GM13977 (cell line): ENCODE results near the gene NR1I2.

Experiments
- DNase-seq: peaks from one replicate; pipeline ENCODE4 v3.0.0; 2012; ENCODE audit warnings: low spot score
- in situ Hi-C: fragments of 300-500 bp; cut with MboI; formaldehyde crosslinking; loops from one replicate; pipeline ENCODE4 v1.12.0; 2022; ENCODE audit warnings: low sequenced_read_pairs, low pct_unique_long_range_greater_than_20kb, mixed read lengths, inconsistent platforms; ENCODE audit not compliant: unreplicated experiment
- TF ChIP-seq, protein P1 (sequence below): IDR thresholded peaks from 2 replicates; pipeline ENCODE4 v1.5.1; 2012; ENCODE audit warnings: mild to moderate bottlenecking, control low read depth; ENCODE audit not compliant: insufficient read depth; ENCODE audit errors: extremely low read depth, missing control alignments

NR1I2 gene

DNA sequence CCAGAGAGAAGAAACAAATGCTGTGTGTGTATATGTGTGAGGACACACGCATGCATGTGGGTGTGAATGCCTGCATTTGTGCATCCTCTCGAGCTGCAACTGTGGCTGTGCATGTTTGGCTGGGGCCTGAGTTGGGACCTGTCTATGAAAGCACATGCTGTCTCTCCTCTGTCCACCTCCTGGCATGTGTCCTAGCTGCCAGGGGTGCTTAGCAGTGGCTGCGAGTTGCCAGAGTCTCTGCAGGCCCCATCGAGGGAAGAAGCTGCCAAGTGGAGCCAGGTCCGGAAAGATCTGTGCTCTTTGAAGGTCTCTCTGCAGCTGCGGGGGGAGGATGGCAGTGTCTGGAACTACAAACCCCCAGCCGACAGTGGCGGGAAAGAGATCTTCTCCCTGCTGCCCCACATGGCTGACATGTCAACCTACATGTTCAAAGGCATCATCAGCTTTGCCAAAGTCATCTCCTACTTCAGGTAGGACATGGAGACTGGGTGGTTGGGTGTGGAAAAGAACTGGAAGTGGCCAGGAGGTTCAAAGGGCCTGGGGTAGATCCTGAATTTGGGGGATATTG is 30.7 kb downstream of the NR1I2 start:
- no peak for DNase-seq
- TF ChIP-seq, protein P1, sequence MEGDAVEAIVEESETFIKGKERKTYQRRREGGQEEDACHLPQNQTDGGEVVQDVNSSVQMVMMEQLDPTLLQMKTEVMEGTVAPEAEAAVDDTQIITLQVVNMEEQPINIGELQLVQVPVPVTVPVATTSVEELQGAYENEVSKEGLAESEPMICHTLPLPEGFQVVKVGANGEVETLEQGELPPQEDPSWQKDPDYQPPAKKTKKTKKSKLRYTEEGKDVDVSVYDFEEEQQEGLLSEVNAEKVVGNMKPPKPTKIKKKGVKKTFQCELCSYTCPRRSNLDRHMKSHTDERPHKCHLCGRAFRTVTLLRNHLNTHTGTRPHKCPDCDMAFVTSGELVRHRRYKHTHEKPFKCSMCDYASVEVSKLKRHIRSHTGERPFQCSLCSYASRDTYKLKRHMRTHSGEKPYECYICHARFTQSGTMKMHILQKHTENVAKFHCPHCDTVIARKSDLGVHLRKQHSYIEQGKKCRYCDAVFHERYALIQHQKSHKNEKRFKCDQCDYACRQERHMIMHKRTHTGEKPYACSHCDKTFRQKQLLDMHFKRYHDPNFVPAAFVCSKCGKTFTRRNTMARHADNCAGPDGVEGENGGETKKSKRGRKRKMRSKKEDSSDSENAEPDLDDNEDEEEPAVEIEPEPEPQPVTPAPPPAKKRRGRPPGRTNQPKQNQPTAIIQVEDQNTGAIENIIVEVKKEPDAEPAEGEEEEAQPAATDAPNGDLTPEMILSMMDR, result no peak
- in situ Hi-C loops, result no loop called here

GRCh38 chr3:119815716-119816115 is 33.8 kb downstream of the NR1I2 start:
- DNase-seq, result no peak
- in situ Hi-C loops, result no loop called here
- TF ChIP-seq, protein P1, result no peak

GRCh38 chr3:119817071-119817470 is 35.2 kb downstream of the NR1I2 start:
- no peak for DNase-seq
- in situ Hi-C loops, result no loop called here
- TF ChIP-seq, protein P1, result no peak

DNA sequence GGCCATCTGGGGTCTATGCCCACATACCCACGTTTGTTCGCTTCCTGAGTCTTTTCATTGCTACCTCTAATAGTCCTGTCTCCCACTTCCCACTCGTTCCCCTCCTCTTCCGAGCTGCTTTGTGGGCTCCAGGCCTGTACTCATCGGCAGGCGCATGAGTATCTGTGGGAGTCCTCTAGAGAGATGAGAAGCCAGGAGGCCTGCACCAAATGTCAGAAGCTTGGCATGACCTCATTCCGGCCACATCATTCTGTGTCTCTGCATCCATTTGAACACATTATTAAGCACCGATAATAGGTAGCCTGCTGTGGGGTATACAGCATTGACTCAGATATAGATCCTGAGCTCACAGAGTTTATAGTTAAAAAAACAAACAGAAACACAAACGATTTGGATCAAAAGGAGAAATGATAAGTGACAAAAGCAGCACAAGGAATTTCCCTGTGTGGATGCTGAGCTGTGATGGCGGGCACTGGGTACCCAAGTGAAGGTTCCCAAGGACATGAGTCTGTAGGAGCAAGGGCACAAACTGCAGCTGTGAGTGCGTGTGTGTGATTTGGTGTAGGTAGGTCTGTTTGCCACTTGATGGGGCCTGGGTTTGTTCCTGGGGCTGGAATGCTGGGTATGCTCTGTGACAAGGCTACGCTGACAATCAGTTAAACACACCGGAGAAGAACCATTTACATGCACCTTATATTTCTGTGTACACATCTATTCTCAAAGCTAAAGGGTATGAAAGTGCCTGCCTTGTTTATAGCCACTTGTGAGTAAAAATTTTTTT is 35.9 kb downstream of the NR1I2 start:
- DNase-seq, result no peak
- in situ Hi-C loops, result no loop called here
- TF ChIP-seq, protein P1, result no peak

DNA sequence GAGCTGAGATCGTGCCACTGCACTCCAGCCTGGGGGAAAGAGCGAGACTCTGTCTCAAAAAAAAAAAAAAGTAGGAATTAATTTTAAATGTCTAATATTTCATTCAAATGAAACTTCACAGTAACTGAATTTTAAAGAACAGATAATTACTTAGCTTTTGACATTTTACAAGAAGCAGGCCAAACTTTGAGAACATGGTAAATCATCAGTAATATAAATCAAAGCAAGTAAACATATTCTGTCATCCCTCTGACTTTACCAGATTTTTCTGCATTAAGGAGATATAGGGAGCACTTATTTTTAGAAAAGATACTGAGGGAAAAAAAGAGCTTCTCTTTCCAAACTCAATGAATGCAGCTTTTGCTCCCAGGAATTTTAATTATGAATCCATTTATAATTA is 37.0 kb downstream of the NR1I2 start:
- TF ChIP-seq, protein P1, result no peak
- in situ Hi-C loops, result no loop called here
- DNase-seq, result no peak

- TF ChIP-seq, protein P1, result no peak
- in situ Hi-C loops, result no loop called here
- no peak for DNase-seq
Measured at GRCh38 chr3:119819806-119820205, 37.9 kb downstream of the NR1I2 start.
